OCI-LY7 (cell line): ENCODE results near the gene ANO2.

ENCODE experiments used
- CTCF ChIP-seq: fragments of 200-600 bp; sonication (generic); conservative IDR thresholded peaks from 2 replicates; pipeline ENCODE4 v1.5.1; 2014; ENCODE audit warnings: mild to moderate bottlenecking, antibody characterized with exemption, low read length, moderate library complexity, mixed read lengths
- EZH2phosphoT487 ChIP-seq: fragments of 200-600 bp; sonication (generic); IDR thresholded peaks from 2 replicates; pipeline ENCODE4 v1.6.1; 2018; ENCODE audit warnings: low read depth, borderline replicate concordance, mild to moderate bottlenecking, mixed run types, antibody characterized with exemption, low read length, moderate library complexity, mixed read lengths

DNA sequence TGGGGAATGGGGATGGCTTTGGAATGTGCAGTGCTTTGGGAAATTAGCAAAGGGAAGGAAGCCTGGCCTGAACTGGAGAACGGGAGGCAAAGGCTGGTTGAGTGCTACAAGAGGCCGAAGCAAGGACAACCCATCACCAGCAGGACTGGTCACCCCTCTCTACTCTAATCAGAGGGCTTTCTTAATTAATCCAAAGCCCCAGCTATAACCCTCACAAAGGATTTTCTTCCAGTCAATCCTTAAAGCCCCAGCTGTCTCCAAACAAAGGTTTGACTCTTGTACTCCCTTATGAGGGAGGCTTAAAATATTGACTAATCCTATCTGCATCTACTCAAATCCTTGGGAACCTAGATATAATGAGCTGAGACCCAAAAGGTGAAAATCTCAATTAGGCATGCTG, 256.8 kb downstream of the ANO2 start:
- no peak for TF ChIP-seq CTCF
- no peak for TF ChIP-seq EZH2phosphoT487
